NB4 (cell line): ENCODE results near the gene KLHL6.

Experiments
- DNase-seq: peaks from one replicate; pipeline ENCODE4 v3.0.0; 2010; ENCODE audit warnings: low read depth
- H3K4me3 ChIP-seq: one replicate; pipeline ENCODE4 v1.5.1; 2011; ENCODE audit warnings: mild to moderate bottlenecking, low read depth, low read length, moderate library complexity
- MYC ChIP-seq: IDR thresholded peaks from 2 replicates; pipeline ENCODE4 v1.6.1; 2011; ENCODE audit warnings: low read depth, low read length
- POLR2A ChIP-seq: IDR thresholded peaks from 2 replicates; pipeline ENCODE4 v1.6.1; 2011; ENCODE audit warnings: mild to moderate bottlenecking; ENCODE audit not compliant: insufficient read length; ENCODE audit errors: extremely low read depth
- TF ChIP-seq, protein P1 (sequence below): IDR thresholded peaks from 2 replicates; pipeline ENCODE4 v1.6.1; 2011; ENCODE audit warnings: low read depth, low read length
- TF ChIP-seq, protein P2 (sequence below): IDR thresholded peaks from one replicate; pipeline ENCODE4 v1.5.1; 2012; ENCODE audit warnings: low read depth, low read length

KLHL6 gene

DNA sequence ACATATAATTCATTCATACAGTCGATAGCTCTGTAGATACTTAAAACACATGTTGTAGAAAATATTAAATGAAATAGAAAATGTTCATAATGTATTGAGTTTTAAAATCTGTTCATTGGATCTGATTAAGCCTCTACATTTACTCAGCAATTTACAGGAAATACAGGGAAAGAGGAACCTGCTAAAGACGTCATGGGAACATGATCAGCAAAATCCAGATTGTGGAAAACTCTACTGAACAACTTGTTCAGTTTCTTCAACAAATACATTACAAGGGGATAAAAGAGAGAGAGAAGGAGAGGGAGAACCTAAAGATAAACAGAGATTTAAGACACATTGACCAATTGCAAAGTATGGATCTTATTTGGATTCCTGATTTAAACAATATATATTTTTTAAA is 46.7 kb downstream of the KLHL6 start:
- TF ChIP-seq, protein P1, sequence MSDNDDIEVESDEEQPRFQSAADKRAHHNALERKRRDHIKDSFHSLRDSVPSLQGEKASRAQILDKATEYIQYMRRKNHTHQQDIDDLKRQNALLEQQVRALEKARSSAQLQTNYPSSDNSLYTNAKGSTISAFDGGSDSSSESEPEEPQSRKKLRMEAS: no peak
- TF ChIP-seq MYC: no peak
- TF ChIP-seq, protein P2, sequence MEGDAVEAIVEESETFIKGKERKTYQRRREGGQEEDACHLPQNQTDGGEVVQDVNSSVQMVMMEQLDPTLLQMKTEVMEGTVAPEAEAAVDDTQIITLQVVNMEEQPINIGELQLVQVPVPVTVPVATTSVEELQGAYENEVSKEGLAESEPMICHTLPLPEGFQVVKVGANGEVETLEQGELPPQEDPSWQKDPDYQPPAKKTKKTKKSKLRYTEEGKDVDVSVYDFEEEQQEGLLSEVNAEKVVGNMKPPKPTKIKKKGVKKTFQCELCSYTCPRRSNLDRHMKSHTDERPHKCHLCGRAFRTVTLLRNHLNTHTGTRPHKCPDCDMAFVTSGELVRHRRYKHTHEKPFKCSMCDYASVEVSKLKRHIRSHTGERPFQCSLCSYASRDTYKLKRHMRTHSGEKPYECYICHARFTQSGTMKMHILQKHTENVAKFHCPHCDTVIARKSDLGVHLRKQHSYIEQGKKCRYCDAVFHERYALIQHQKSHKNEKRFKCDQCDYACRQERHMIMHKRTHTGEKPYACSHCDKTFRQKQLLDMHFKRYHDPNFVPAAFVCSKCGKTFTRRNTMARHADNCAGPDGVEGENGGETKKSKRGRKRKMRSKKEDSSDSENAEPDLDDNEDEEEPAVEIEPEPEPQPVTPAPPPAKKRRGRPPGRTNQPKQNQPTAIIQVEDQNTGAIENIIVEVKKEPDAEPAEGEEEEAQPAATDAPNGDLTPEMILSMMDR: no peak
- TF ChIP-seq POLR2A: no peak
- no peak overlapping the region for H3K4me3 ChIP-seq
- DNase-seq: no peak

DNA sequence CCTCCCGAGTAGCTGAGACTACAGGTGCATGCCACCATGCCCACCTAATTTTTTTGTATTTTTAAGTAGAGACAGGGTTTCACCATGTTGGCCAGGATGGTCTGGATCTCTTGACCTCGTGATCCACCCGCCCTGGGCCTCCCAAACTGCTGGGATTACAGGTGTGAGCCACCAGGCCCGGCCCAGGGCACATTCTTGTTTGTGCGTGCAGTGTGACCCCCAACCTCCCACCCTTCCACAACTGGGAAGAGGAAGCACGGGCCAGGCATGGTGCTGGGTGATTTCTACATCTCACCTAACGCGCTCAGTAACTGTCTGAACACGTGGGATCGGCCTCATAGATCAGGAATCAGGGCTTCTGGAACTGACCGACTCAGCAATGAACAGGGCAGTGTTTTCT is 48.0 kb downstream of the KLHL6 start:
- no peak overlapping the region for H3K4me3 ChIP-seq
- DNase-seq: no peak
- TF ChIP-seq, protein P2: no peak
- TF ChIP-seq, protein P1: no peak

DNA sequence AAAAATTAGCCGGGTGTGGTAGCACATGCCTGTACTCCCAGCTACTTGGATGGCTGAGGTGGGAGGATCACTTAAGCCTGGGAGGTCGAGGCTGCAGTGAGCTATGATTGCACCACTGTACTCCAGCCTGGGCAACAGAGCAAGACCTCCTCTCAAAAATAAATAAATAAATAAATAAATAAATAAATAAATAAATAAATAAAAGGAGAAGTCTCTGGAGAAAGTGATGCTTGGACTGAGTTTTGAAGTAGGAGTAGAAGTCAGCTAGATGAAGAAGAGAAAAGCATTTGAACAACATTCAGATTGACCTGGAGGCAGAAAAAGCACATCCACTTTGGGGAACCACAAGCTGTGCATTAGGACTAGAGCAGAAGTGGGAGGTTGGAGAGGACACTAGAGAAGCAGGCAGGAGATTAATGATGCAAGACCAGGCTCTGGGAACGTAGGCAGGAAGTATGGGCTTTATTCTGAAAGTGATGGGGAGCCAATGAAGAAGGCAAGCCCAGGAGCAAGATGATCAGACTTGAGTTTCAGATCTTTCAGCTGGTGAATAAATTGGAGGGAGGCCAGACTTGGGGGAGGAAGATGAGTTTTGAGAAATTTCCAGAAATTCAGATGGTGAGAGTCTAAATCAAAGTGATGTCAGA is 48.7 kb downstream of the KLHL6 start:
- no peak overlapping the region for H3K4me3 ChIP-seq
- DNase-seq: peak; percentile 45
- no peak for TF ChIP-seq POLR2A
- TF ChIP-seq, protein P1: no peak
- TF ChIP-seq, protein P2: no peak
- no peak for TF ChIP-seq MYC

- DNase-seq: no peak
- no peak for TF ChIP-seq POLR2A
- TF ChIP-seq, protein P2: no peak
- TF ChIP-seq, protein P1: no peak
- TF ChIP-seq MYC: no peak
These were observed 50.9 kb downstream of the KLHL6 start for GRCh38 chr3:183504597-183504996.

GRCh38 chr3:183503746-183504145 is 51.8 kb downstream of the KLHL6 start:
- H3K4me3 ChIP-seq: no peak overlapping the region
- TF ChIP-seq, protein P1: no peak
- TF ChIP-seq POLR2A (no peak), MYC (no peak)
- TF ChIP-seq, protein P2: no peak
- no peak for DNase-seq

More at GRCh38 chr3:183504597-183504996, 50.9 kb downstream of the KLHL6 start:
- H3K4me3 ChIP-seq: no peak overlapping the region
